ENCODE data around the gene FGD5. TPM values are rescaled to one million over a fixed set of nuclear protein-coding genes. Genes with fewer than 3 reads are reported as not detected.

The FGD5 gene
- total RNA-seq, 1 experiment from 2014 or later, result not detected

DNA sequence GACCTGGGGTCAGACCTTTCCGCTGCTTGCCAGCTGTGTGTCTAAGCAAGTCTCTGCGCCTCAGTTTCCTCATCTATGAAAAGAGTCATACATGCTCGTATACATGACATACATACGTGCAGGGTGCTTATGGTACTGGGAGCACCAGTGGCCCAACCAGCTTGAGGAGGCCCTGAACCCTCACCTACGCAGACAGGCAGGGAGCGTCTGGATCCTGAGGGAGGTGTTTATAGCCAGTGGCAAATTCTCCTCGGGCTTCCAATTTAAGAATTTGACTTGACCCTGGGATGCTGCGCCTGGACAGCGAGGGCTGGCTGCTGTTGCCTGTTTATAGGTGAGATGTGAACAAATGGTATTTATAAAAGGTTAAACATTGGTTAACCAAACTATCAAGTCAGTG, 17.7 kb upstream of the FGD5 start:
- DNase-seq (ENCODE audit: low spot score), result no peak
- Histone ChIP-seq H3K27ac (ENCODE audit: low read depth, low read length, poor library complexity, severe bottlenecking) (no peak overlapping the region), H3K4me1 (ENCODE audit: insufficient read depth, low read length, poor library complexity, severe bottlenecking) (no peaks in the 10 kb centered on the region), H3K27me3 (replicated peaks; ENCODE audit: insufficient read depth, low read depth, low read length, poor library complexity) (peaks cover 48% of the 10 kb centered on the region), H3K4me3 (ENCODE audit: low read depth, low read length, poor library complexity, severe bottlenecking) (no peak overlapping the region), H3K9me3 (ENCODE audit: low read depth, low read length, poor library complexity, severe bottlenecking) (no peaks in the 10 kb centered on the region), H3K36me3 (ENCODE audit: insufficient read depth, low read length, poor library complexity, severe bottlenecking) (no peaks in the 10 kb centered on the region)
- intact Hi-C loops (cut with micrococcal nuclease; ENCODE audit: unreplicated experiment), result no loop called here
- TF ChIP-seq, protein P1, sequence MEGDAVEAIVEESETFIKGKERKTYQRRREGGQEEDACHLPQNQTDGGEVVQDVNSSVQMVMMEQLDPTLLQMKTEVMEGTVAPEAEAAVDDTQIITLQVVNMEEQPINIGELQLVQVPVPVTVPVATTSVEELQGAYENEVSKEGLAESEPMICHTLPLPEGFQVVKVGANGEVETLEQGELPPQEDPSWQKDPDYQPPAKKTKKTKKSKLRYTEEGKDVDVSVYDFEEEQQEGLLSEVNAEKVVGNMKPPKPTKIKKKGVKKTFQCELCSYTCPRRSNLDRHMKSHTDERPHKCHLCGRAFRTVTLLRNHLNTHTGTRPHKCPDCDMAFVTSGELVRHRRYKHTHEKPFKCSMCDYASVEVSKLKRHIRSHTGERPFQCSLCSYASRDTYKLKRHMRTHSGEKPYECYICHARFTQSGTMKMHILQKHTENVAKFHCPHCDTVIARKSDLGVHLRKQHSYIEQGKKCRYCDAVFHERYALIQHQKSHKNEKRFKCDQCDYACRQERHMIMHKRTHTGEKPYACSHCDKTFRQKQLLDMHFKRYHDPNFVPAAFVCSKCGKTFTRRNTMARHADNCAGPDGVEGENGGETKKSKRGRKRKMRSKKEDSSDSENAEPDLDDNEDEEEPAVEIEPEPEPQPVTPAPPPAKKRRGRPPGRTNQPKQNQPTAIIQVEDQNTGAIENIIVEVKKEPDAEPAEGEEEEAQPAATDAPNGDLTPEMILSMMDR (conservative IDR thresholded peaks at IDR 0.05; ENCODE audit: low read depth, low read length), result no peak
- TF ChIP-seq EZH2 (IDR thresholded peaks at IDR 0.05; ENCODE audit: borderline replicate concordance, low read depth, low read length, poor library complexity, severe bottlenecking), result no peak
- POLR2A ChIA-PET (ENCODE audit: low non-redundant PET), result no interaction called here
- CTCF ChIA-PET, result no interaction called here
- BruUV-seq (replicated peaks), result no TSS peak

DNA sequence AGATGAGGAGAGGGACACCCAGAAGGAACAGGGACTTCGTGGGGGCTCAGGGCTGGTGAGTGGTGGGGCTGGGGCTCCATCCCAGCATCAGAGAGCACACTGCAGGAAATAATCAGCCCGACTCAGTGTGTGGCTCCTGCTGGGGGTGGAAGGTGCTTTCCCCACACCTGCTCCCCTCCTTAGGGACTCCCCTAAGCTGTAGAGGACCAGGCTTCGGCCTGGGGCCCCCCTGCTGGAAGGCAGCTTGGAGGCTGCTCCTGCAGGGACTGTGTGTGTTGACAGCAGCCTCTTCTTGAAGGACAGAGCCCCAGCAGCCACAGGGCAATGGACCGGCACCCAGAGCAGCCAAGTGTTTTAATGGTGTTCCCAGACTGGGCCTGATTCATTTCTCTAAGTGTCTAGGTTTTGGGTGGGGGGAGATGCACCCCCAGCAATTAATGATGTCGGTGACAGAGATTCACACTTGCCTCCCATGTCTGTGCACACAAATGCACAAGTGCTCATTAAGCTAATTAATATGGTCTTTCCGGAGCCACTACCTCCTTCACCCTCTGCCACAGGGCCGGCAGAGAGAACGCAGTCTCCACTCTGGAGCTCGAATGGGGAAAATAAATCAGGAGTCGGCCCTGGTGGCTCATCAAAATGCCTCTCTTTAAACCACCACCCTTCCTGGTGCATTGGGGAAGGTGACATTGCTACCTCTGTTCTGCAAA, 16.9 kb upstream of the FGD5 start:
- no peak overlapping the region for H3K27ac ChIP-seq (ENCODE audit: low read depth, low read length, poor library complexity, severe bottlenecking)

DNA sequence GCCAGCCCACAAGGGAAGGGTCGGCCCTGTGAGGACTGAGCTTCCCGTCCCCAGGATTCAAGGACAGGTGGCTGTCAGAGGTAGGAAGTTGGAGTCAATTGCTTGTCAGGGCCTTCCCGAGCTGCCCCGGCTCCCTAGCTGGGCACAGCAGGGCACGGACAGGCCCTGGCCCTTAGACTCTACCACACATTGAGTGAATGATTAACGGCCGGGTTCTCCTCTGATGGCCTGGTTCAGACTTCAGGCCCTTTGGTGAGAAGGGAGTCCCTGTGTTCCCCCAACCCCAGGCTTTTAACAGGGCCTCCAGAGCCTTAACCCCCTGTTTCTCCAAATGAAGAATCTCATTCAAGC, 16.4 kb upstream of the FGD5 start:
- Histone ChIP-seq H3K36me3 (ENCODE audit: insufficient read depth, low read length, poor library complexity, severe bottlenecking) (no peaks in the 10 kb centered on the region), H3K4me3 (ENCODE audit: low read depth, low read length, poor library complexity, severe bottlenecking) (no peak overlapping the region), H3K4me1 (ENCODE audit: insufficient read depth, low read length, poor library complexity, severe bottlenecking) (no peaks in the 10 kb centered on the region), H3K27ac (ENCODE audit: low read depth, low read length, poor library complexity, severe bottlenecking) (no peak overlapping the region), H3K9me3 (ENCODE audit: low read depth, low read length, poor library complexity, severe bottlenecking) (no peaks in the 10 kb centered on the region), H3K27me3 (replicated peaks; ENCODE audit: insufficient read depth, low read depth, low read length, poor library complexity) (peaks cover 49% of the 10 kb centered on the region)
- intact Hi-C loops (cut with micrococcal nuclease; ENCODE audit: unreplicated experiment), result no loop called here
- no peak for DNase-seq (ENCODE audit: low spot score)
- TF ChIP-seq EZH2 (IDR thresholded peaks at IDR 0.05; ENCODE audit: borderline replicate concordance, low read depth, low read length, poor library complexity, severe bottlenecking), result no peak
- TF ChIP-seq, protein P1 (conservative IDR thresholded peaks at IDR 0.05; ENCODE audit: low read depth, low read length), result no peak
- CTCF ChIA-PET, result no interaction called here
- POLR2A ChIA-PET (ENCODE audit: low non-redundant PET), result no interaction called here
- BruUV-seq (replicated peaks), result no TSS peak

More for the DNA sequence above, 16.9 kb upstream of the FGD5 start:
- DNase-seq (ENCODE audit: low spot score), result no peak
- CTCF ChIA-PET, result no interaction called here
- POLR2A ChIA-PET (ENCODE audit: low non-redundant PET), result no interaction called here
- TF ChIP-seq, protein P1 (conservative IDR thresholded peaks at IDR 0.05; ENCODE audit: low read depth, low read length), result no peak
- no peak for TF ChIP-seq EZH2 (IDR thresholded peaks at IDR 0.05; ENCODE audit: borderline replicate concordance, low read depth, low read length, poor library complexity, severe bottlenecking)
- H3K4me1 ChIP-seq (ENCODE audit: insufficient read depth, low read length, poor library complexity, severe bottlenecking), result no peaks in the 10 kb centered on the region
- peaks cover 48% of the 10 kb centered on the region for H3K27me3 ChIP-seq (replicated peaks; ENCODE audit: insufficient read depth, low read depth, low read length, poor library complexity)
- intact Hi-C loops (cut with micrococcal nuclease; ENCODE audit: unreplicated experiment), result no loop called here
- H3K9me3 ChIP-seq (ENCODE audit: low read depth, low read length, poor library complexity, severe bottlenecking), result no peaks in the 10 kb centered on the region
- no TSS peak for BruUV-seq (replicated peaks)
- H3K36me3 ChIP-seq (ENCODE audit: insufficient read depth, low read length, poor library complexity, severe bottlenecking), result no peaks in the 10 kb centered on the region
- H3K4me3 ChIP-seq (ENCODE audit: low read depth, low read length, poor library complexity, severe bottlenecking), result no peak overlapping the region

Measured in A673 (cell line).